ENCODE data around the gene KHDRBS2. TPM values are rescaled to one million over a fixed set of nuclear protein-coding genes. Genes with fewer than 3 reads are reported as not detected.

KHDRBS2 gene
- polyA plus RNA-seq, 1 of the 3 experiments (the other 2 are of a cell fraction): not detected

DNA sequence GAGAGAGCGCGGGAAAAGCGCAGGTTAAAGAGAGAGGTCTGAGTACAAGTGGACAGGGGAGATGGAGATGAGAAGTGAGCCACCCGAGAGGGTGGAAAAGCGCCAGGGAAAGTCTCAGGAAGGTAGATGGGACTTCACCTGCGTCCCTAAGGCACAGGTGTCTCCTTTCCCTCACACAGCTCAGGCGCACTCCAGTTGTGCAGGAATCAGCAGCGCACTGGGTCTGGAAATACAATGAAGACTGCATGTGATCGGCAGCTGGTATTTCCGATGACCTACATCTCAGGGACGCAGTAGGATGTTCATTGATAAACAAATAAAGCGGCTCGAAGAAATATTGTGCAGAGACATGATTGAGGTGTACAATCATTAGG, 432 bp upstream of the KHDRBS2 start (continued):
- TF ChIP-seq, protein P1, sequence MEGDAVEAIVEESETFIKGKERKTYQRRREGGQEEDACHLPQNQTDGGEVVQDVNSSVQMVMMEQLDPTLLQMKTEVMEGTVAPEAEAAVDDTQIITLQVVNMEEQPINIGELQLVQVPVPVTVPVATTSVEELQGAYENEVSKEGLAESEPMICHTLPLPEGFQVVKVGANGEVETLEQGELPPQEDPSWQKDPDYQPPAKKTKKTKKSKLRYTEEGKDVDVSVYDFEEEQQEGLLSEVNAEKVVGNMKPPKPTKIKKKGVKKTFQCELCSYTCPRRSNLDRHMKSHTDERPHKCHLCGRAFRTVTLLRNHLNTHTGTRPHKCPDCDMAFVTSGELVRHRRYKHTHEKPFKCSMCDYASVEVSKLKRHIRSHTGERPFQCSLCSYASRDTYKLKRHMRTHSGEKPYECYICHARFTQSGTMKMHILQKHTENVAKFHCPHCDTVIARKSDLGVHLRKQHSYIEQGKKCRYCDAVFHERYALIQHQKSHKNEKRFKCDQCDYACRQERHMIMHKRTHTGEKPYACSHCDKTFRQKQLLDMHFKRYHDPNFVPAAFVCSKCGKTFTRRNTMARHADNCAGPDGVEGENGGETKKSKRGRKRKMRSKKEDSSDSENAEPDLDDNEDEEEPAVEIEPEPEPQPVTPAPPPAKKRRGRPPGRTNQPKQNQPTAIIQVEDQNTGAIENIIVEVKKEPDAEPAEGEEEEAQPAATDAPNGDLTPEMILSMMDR (IDR thresholded peaks at IDR 0.05): no peak
- TF ChIP-seq TAF1 (IDR thresholded peaks at IDR 0.05; ENCODE audit: borderline replicate concordance, low read depth, low read length): no peak
- TF ChIP-seq TCF12 (IDR thresholded peaks at IDR 0.05): no peak
- no peak for TF ChIP-seq RXRA (IDR thresholded peaks at IDR 0.05; ENCODE audit: borderline replicate concordance, low read depth)
- TF ChIP-seq, protein P2, sequence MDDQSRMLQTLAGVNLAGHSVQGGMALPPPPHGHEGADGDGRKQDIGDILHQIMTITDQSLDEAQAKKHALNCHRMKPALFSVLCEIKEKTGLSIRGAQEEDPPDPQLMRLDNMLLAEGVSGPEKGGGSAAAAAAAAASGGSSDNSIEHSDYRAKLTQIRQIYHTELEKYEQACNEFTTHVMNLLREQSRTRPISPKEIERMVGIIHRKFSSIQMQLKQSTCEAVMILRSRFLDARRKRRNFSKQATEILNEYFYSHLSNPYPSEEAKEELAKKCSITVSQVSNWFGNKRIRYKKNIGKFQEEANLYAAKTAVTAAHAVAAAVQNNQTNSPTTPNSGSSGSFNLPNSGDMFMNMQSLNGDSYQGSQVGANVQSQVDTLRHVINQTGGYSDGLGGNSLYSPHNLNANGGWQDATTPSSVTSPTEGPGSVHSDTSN (IDR thresholded peaks at IDR 0.05): no peak

DNA sequence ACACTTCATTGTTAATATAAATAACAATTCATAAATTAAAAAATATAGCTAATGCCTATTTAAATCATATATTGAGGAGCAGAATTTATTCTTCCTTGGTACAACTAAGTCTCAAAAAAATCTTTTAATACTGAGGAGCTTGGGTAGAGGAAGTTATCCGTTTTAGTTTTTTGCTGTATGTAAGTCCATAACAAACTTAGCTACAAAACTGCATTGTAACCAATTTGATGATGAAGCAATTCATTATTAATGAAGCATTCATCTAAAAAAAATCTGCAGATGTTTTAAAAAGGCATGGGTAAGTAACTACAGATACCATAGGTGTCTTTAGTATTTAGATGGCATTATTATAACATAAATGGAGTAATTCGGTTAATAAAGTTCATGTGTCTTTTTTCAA, 1.3 kb downstream of the KHDRBS2 start:
- Histone ChIP-seq H3K36me3 (replicated peaks in 1 of 2; ENCODE audit: control insufficient read depth in 1 of 2, insufficient read depth in 2 of 2, low read length in 1 of 2) (no peaks in the 10 kb centered on the region), H3K4me3 (ENCODE audit: low read depth in 2 of 2, low read length in 1 of 2) (no peak overlapping the region), H3K27ac (ENCODE audit: low read depth in 2 of 2, low read length in 1 of 2) (no peak overlapping the region), H3K9ac (no peak overlapping the region), H3K79me2 (ENCODE audit: insufficient read depth) (no peaks in the 10 kb centered on the region), H3K9me2 (no peaks in the 10 kb centered on the region), H3K4me2 (no peak overlapping the region), H3K9me3 (no peaks in the 10 kb centered on the region), H3F3A (replicated peaks; ENCODE audit: insufficient read depth) (no peaks in the 10 kb centered on the region), H3K27me3 (ENCODE audit: insufficient read depth) (no peaks in the 10 kb centered on the region), H4K20me1 (ENCODE audit: insufficient read depth) (no peaks in the 10 kb centered on the region), H3K4me1 (ENCODE audit: control insufficient read depth in 1 of 2, insufficient read depth in 2 of 2, low read depth in 1 of 2, low read length in 1 of 2) (no peaks in the 10 kb centered on the region), H2AFZ (ENCODE audit: low read depth) (no peak overlapping the region)
- TF ChIP-seq POLR2AphosphoS5 (IDR thresholded peaks at IDR 0.05; ENCODE audit: low read depth, low read length) (no peak), TCF12 (IDR thresholded peaks at IDR 0.05) (no peak), SIN3A (IDR thresholded peaks at IDR 0.05; ENCODE audit: borderline replicate concordance, low read depth, low read length) (no peak), ELF1 (IDR thresholded peaks at IDR 0.05) (no peak), NFIC (IDR thresholded peaks at IDR 0.05; ENCODE audit: borderline replicate concordance) (no peak), MXI1 (IDR thresholded peaks at IDR 0.05; ENCODE audit: low read depth, low read length) (no peak)
- TF ChIP-seq, protein P3, sequence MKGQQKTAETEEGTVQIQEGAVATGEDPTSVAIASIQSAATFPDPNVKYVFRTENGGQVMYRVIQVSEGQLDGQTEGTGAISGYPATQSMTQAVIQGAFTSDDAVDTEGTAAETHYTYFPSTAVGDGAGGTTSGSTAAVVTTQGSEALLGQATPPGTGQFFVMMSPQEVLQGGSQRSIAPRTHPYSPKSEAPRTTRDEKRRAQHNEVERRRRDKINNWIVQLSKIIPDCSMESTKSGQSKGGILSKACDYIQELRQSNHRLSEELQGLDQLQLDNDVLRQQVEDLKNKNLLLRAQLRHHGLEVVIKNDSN (IDR thresholded peaks at IDR 0.05; ENCODE audit: borderline replicate concordance, low read depth): no peak
- 16% methylated on average over 2 of the region's 2 CpGs for WGBS (ENCODE audit: low lambda C conversion rate)
- DNase-seq: no peak
- ChIA-PET POLR2A (no interaction called here), CTCF (interaction anchor here (0.8 to 2.4 kb wide), 9 partner anchors 10 to 897 kb away, joined by 3 to 16 read pairs (median 4); no protein-coding TSS in a partner anchor)

DNA sequence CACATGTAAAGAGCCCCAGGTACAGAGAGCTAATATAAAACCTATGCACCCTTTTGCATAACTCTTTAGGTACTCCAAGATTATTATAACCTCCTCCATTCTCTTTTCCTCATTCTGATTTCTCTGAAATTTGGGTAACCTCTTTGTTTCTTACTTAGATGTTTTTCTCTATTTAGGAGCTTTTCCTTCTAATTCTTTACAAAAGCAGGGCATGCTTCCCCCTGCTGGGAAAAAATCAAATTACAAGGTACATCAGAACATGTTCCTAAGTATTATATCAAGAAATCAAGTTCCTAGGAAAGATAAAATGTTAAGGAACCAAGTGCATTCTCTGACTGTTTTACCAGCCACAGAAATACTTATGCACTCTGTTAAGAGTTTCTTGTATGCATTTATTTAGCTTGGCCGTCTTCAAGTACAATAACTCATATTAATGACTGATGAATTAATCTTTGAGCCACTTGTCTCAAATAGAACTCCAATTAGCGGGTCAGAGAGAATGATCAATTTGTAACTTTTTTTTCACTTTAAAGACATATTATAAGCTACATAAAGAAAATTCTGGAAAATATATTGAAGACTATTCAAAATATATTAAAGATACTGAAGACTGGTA, 2.1 kb downstream of the KHDRBS2 start:
- POLR2A ChIA-PET: no interaction called here
- CTCF ChIA-PET: interaction anchor here (0.6 to 2.4 kb wide), 26 partner anchors 10 to 480 kb away, joined by 3 to 16 read pairs (median 4); no protein-coding TSS in a partner anchor
- Histone ChIP-seq H3K4me3 (ENCODE audit: low read depth in 2 of 2, low read length in 1 of 2) (no peak overlapping the region; a peak in 1 of 4 replicates), H3K9ac (no peak overlapping the region), H2AFZ (ENCODE audit: low read depth) (no peak overlapping the region), H3F3A (replicated peaks; ENCODE audit: insufficient read depth) (no peaks in the 10 kb centered on the region), H3K4me1 (ENCODE audit: control insufficient read depth in 1 of 2, insufficient read depth in 2 of 2, low read depth in 1 of 2, low read length in 1 of 2) (no peaks in the 10 kb centered on the region), H3K36me3 (replicated peaks in 1 of 2; ENCODE audit: control insufficient read depth in 1 of 2, insufficient read depth in 2 of 2, low read length in 1 of 2) (no peaks in the 10 kb centered on the region), H4K20me1 (ENCODE audit: insufficient read depth) (no peaks in the 10 kb centered on the region), H3K79me2 (ENCODE audit: insufficient read depth) (no peaks in the 10 kb centered on the region), H3K27ac (ENCODE audit: low read depth in 2 of 2, low read length in 1 of 2) (no peak overlapping the region), H3K27me3 (ENCODE audit: insufficient read depth) (no peaks in the 10 kb centered on the region), H3K4me2 (no peak overlapping the region), H3K9me3 (no peaks in the 10 kb centered on the region), H3K9me2 (no peaks in the 10 kb centered on the region)
- peak; percentile 23 for DNase-seq
- peak; percentile 32; the same call in 1 of the 2 replicates for TF ChIP-seq RAD21 (IDR thresholded peaks at IDR 0.05; ENCODE audit: low read length)
- TF ChIP-seq, protein P1 (IDR thresholded peaks at IDR 0.05): peak; percentile 70
- peak; percentile 17; the same call in 1 of the 2 replicates for TF ChIP-seq SMC3 (IDR thresholded peaks at IDR 0.05; ENCODE audit: low read depth, low read length)
- TF ChIP-seq JUND (IDR thresholded peaks at IDR 0.05): no peak
- 2% methylated on average over 2 of the region's 2 CpGs for WGBS (ENCODE audit: low lambda C conversion rate)

All from SK-N-SH (cell line).